Thoracic aorta (tissue), 2 donors: Measurements from ENCODE around the gene PERM1. TPM values are rescaled to one million over a fixed set of nuclear protein-coding genes. Genes with fewer than 3 reads are reported as not detected.
"Not testable (repeated sequence)": the region's sequence is repeated elsewhere in the genome, so short reads cannot be mapped to it uniquely, and the experiment has no call there.

Experiments
- ATAC-seq: fragments of 150-250 bp; one replicate; pipeline ENCODE4 v1.8.0; 2017; ENCODE audit warnings: low read depth; ENCODE audit not compliant: insufficient number of reproducible peaks, low FRiP score
- DNase-seq: peaks from one replicate; pipeline ENCODE4 v3.0.0-alpha.2; 2020; ENCODE audit warnings: low spot score
- H3K27ac ChIP-seq, 2 donors: fragments of 200-600 bp; sonication (generic); 1 replicate in 1 of 2; 2 replicates in 1 of 2; pipeline ENCODE4 v1.5.1; 2016; ENCODE audit warnings: mild to moderate bottlenecking in 2 of 2, moderate library complexity in 2 of 2
- H3K27me3 ChIP-seq: fragments of 200-600 bp; sonication (generic); replicated peaks from 2 replicates; pipeline ENCODE4 v1.6.0; 2016; ENCODE audit warnings: mild to moderate bottlenecking; ENCODE audit not compliant: insufficient read depth
- H3K36me3 ChIP-seq: fragments of 200-600 bp; sonication (generic); one replicate; pipeline ENCODE4 v1.5.1; 2016
- H3K4me1 ChIP-seq, 2 donors: fragments of 200-600 bp; sonication (generic); 1 replicate in 1 of 2; 2 replicates in 1 of 2; pipeline versions ENCODE4 v1.5.1 to v1.6.0; 2016; ENCODE audit warnings: low read depth in 2 of 2, mild to moderate bottlenecking in 1 of 2; ENCODE audit not compliant: control insufficient read depth in 1 of 2
- H3K4me3 ChIP-seq: fragments of 200-600 bp; sonication (generic); 2 replicates; pipeline ENCODE4 v1.5.1; 2016; ENCODE audit warnings: mild to moderate bottlenecking
- H3K9me3 ChIP-seq: fragments of 200-600 bp; sonication (generic); 2 replicates; pipeline ENCODE4 v1.5.1; 2016
- CTCF ChIP-seq: fragments of 200-600 bp; sonication (generic); IDR thresholded peaks from one replicate; pipeline ENCODE4 v1.5.1; 2019; ENCODE audit warnings: antibody characterized with exemption
- total RNA-seq, 2 donors: library from RNA; depleted of rRNA; stranded (reverse); fragments of >200 nt; gene quantifications; one replicate each; pipeline versions ENCODE4 v1.1.0 to v1.2.3, GENCODE V29; 2016

The PERM1 gene
- total RNA-seq, 2 donors from 2014 or later = 0.54 to 0.99 TPM

DNA sequence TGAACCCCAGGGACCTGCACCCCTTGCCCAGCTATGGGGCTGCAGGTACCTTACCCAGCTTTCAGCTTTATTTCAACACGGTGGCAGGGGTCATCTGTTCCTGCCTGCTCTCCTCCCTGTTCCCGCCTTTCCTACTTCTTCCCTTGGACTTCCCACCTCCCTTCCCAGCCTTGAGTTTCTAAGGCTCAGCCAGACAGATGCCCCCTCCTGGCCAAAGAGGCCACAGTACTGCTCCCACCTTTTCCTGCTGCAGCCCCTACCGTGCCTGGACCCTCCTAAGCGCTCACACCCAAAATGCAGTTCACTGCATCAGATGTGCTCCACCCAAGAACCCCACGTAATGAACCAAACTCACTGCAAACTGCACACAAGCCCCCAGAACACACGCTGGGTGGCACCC lies 30.5 kb downstream of the PERM1 start:
- no peak for TF ChIP-seq CTCF
- H3K4me1 ChIP-seq = no peaks in the 10 kb centered on the region
- DNase-seq (no peak), ATAC-seq (no peak)
- peaks cover 88% of the 10 kb centered on the region for H3K36me3 ChIP-seq
- H3K4me3 ChIP-seq = no peak overlapping the region
- H3K9me3 ChIP-seq = no peaks in the 10 kb centered on the region
- no peaks in the 10 kb centered on the region for H3K27me3 ChIP-seq
- no peak overlapping the region for H3K27ac ChIP-seq

- Histone ChIP-seq H3K4me1 (no peaks in the 10 kb centered on the region), H3K4me3 (no peak overlapping the region), H3K36me3 (peaks cover 87% of the 10 kb centered on the region), H3K27ac (no peak overlapping the region), H3K9me3 (no peaks in the 10 kb centered on the region), H3K27me3 (no peaks in the 10 kb centered on the region)
- no peak for DNase-seq
- no peak for TF ChIP-seq CTCF
- ATAC-seq = no peak
These were observed 31.0 kb downstream of the PERM1 start for GRCh38 chr1:950881-951280.

DNA sequence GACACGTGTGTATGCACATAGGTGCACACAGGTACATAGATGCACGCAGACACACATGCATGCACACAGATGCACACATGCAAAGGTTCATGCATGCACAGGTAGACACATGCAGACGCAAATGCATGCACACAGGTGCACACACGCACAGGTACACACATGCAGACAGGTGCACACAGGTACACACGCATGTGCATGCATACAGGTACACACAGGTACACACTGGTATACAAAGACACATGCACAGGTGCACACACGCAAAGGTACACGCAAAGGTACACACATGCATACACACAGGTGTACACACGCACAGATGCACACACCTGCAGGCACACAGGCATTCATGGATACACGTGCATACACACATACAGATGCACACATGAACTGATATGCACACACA lies 31.6 kb downstream of the PERM1 start:
- no peak for ATAC-seq
- Histone ChIP-seq H3K27ac (no peak overlapping the region), H3K27me3 (no peaks in the 10 kb centered on the region), H3K4me3 (no peak overlapping the region), H3K36me3 (peaks cover 83% of the 10 kb centered on the region), H3K4me1 (no peaks in the 10 kb centered on the region), H3K9me3 (no peaks in the 10 kb centered on the region)
- no peak for DNase-seq
- TF ChIP-seq CTCF = no peak

GRCh38 chr1:947958-948357 lies 33.9 kb downstream of the PERM1 start:
- no peaks in the 10 kb centered on the region for H3K4me1 ChIP-seq
- peaks cover 1% of the 10 kb centered on the region for H3K27me3 ChIP-seq
- no peaks in the 10 kb centered on the region for H3K9me3 ChIP-seq
- no peak overlapping the region for H3K27ac ChIP-seq
- H3K4me3 ChIP-seq = no peak overlapping the region
- no peak for DNase-seq
- no peak for TF ChIP-seq CTCF
- ATAC-seq = no peak
- H3K36me3 ChIP-seq = peaks cover 63% of the 10 kb centered on the region

DNA sequence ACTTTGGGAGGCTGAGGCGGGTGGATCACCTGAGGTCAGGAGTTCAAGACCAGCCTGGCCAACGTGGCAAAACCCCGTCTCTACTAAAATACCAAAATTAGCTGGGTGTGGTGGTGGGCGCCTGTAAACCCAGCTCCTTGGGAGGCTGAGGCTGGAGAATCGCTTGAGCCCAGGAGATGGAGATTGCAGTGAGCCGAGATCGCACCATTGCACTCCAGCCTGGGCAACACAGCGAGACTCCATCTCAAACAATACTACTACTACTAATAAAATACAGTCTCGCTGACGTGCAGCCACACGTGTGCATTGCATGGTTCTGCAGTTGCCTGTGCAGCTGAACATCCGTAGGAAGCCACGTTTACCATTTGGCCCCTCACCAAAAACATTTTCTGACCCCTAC lies 35.1 kb downstream of the PERM1 start:
- not testable (repeated sequence) for H3K27me3 ChIP-seq, DNase-seq, H3K27ac ChIP-seq, H3K9me3 ChIP-seq, H3K4me3 ChIP-seq, ATAC-seq
- Histone ChIP-seq H3K4me1 (peaks cover 5 to 10% of the 10 kb centered on the region in 2 donors), H3K36me3 (peaks cover 52% of the 10 kb centered on the region)
